Measurements from ENCODE around the gene TM7SF2.

DNA sequence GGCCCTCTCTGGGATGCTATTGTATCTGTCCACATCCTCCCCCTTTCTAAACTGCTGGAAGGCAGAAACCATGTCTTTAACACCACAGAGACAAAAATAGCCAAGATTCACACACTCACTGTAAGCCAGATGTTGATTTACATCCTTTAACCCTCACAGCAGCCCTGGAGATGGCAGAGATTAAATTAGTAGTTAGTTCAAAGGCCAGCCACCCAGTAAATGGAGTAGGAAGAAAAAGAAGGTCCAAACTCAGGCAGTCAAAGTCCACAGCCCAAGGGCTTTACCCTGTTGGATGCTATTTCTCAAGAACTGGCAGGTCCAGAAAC, 8.0 kb downstream of the TM7SF2 start:
- TF ChIP-seq EZH2phosphoT487 (IDR thresholded peaks at IDR 0.05) (no peak), EZH2 (IDR thresholded peaks at IDR 0.05) (no peak)
- TF ChIP-seq, protein P1, sequence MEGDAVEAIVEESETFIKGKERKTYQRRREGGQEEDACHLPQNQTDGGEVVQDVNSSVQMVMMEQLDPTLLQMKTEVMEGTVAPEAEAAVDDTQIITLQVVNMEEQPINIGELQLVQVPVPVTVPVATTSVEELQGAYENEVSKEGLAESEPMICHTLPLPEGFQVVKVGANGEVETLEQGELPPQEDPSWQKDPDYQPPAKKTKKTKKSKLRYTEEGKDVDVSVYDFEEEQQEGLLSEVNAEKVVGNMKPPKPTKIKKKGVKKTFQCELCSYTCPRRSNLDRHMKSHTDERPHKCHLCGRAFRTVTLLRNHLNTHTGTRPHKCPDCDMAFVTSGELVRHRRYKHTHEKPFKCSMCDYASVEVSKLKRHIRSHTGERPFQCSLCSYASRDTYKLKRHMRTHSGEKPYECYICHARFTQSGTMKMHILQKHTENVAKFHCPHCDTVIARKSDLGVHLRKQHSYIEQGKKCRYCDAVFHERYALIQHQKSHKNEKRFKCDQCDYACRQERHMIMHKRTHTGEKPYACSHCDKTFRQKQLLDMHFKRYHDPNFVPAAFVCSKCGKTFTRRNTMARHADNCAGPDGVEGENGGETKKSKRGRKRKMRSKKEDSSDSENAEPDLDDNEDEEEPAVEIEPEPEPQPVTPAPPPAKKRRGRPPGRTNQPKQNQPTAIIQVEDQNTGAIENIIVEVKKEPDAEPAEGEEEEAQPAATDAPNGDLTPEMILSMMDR (IDR thresholded peaks at IDR 0.05), result no peak
